ENCODE results near the gene PPP1R10. TPM values are rescaled to one million over a fixed set of nuclear protein-coding genes. Genes with fewer than 3 reads are reported as not detected.

PPP1R10 gene
- total RNA-seq, 1 donor from 2014 or later: 52.5 TPM

GRCh38 chr6:30618270-30618797, 1.3 kb upstream of the PPP1R10 start:
- H3K9me3 ChIP-seq: no peaks in the 10 kb centered on the region
- no peak for DNase-seq (ENCODE audit: extremely low spot score in 2 of 2)
- no peaks in the 10 kb centered on the region for H3K27me3 ChIP-seq
- H3K4me1 ChIP-seq: peaks cover 26% of the 10 kb centered on the region
- intact Hi-C loops (cut with DNase I): loop anchor here (10.0 kb wide), 1 partner anchor 66 kb away; the partner anchor contains the start of gene PPP1R18
- peak overlapping the region; percentile 99 for H3K27ac ChIP-seq
- peaks cover 0 to 41% of the 10 kb centered on the region in 2 donors for H3K36me3 ChIP-seq
- TF ChIP-seq POLR2AphosphoS5 (IDR thresholded peaks at IDR 0.05; ENCODE audit: insufficient read depth in 1 of 2, low read depth in 1 of 2) (no peak), CTCF (IDR thresholded peaks at IDR 0.05) (no peak), POLR2A (IDR thresholded peaks at IDR 0.05) (no peak)
- peak overlapping the region; percentile 74 to 94 for H3K4me3 ChIP-seq

- no peaks in the 10 kb centered on the region for H3K27me3 ChIP-seq
- TF ChIP-seq POLR2AphosphoS5 (IDR thresholded peaks at IDR 0.05; ENCODE audit: insufficient read depth in 1 of 2, low read depth in 1 of 2): peak; percentile 86 to 98
- no peak for TF ChIP-seq CTCF (IDR thresholded peaks at IDR 0.05)
- TF ChIP-seq POLR2A (IDR thresholded peaks at IDR 0.05): peak in 1 of 2 donors; percentile 71
- peak within 1 kb of the TSS; percentile 74 to 94 for H3K4me3 ChIP-seq
- intact Hi-C loops (cut with DNase I): loop anchor here (10.0 kb wide), 1 partner anchor 67 kb away; the partner anchor contains the start of gene PPP1R18
- H3K27ac ChIP-seq: peak within 1 kb of the TSS; percentile 99
- H3K36me3 ChIP-seq: peaks cover 0 to 34% of the 10 kb centered on the region in 2 donors
- no peaks in the 10 kb centered on the region for H3K9me3 ChIP-seq
- DNase-seq (ENCODE audit: extremely low spot score in 2 of 2): peak; percentile 97 to 99
- H3K4me1 ChIP-seq: peaks cover 32% of the 10 kb centered on the region
These were observed 674 bp upstream of the PPP1R10 start, which contains the start of gene MRPS18B for GRCh38 chr6:30617565-30618269. MRPS18B (plus strand) TSS chr6:30617840; CDS start chr6:30617866, 26 bp downstream.

- Histone ChIP-seq H3K36me3 (peaks cover 0 to 26% of the 10 kb centered on the region in 2 donors), H3K27ac (peak overlapping the region; percentile 99), H3K4me3 (peak overlapping the region; percentile 73 to 94), H3K4me1 (peaks cover 47% of the 10 kb centered on the region), H3K27me3 (no peaks in the 10 kb centered on the region), H3K9me3 (no peaks in the 10 kb centered on the region)
- intact Hi-C loops (cut with DNase I): loop anchor here (10.0 kb wide), 1 partner anchor 69 kb away; the partner anchor contains the start of gene PPP1R18
- DNase-seq (ENCODE audit: extremely low spot score in 2 of 2): no peak
- TF ChIP-seq CTCF (IDR thresholded peaks at IDR 0.05) (no peak), POLR2AphosphoS5 (IDR thresholded peaks at IDR 0.05; ENCODE audit: insufficient read depth in 1 of 2, low read depth in 1 of 2) (no peak), POLR2A (IDR thresholded peaks at IDR 0.05) (no peak)
These were observed 859 bp downstream of the PPP1R10 start for GRCh38 chr6:30615958-30616810.

GRCh38 chr6:30615219-30615957, 1.7 kb downstream of the PPP1R10 start:
- Histone ChIP-seq H3K4me3 (peak overlapping the region; percentile 73 to 94), H3K36me3 (peaks cover 0 to 18% of the 10 kb centered on the region in 2 donors), H3K4me1 (peaks cover 55% of the 10 kb centered on the region), H3K9me3 (no peaks in the 10 kb centered on the region), H3K27ac (peak overlapping the region; percentile 99), H3K27me3 (no peaks in the 10 kb centered on the region)
- TF ChIP-seq POLR2A (IDR thresholded peaks at IDR 0.05) (no peak), POLR2AphosphoS5 (IDR thresholded peaks at IDR 0.05; ENCODE audit: insufficient read depth in 1 of 2, low read depth in 1 of 2) (peak in 1 of 2 donors; percentile 52)
- intact Hi-C loops (cut with DNase I): loop anchor here (10.0 kb wide), 1 partner anchor 69 kb away; the partner anchor contains the start of gene PPP1R18
- no peak for DNase-seq (ENCODE audit: extremely low spot score in 2 of 2)

Data from vagina (tissue), 2 donors.